ENCODE data around the gene ARRB1. TPM values are rescaled to one million over a fixed set of nuclear protein-coding genes. Genes with fewer than 3 reads are reported as not detected.
"Not testable (repeated sequence)": the region's sequence is repeated elsewhere in the genome, so short reads cannot be mapped to it uniquely, and the experiment has no call there.

ARRB1 gene
- total RNA-seq, 1 donor from 2014 or later = 6.7 TPM

DNA sequence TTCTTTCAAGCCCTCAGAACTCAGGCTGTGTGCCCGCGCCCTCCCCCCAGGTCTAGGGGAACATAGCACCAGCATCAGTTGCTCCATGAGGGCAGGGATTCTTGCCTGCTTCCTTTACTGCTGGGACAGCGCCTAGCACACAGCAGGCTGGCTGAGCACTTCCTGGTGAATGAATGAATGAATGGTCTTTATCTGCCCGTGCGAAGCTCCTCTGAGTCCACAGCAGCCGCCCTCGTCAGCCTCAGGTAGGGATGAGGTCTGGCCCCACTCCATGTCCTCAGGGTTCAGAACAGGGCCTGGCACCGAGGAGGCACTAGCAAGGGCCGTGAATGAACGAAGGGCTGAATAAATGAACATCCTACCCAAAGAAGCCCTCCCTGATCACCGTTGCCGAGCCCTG is 27.3 kb downstream of the ARRB1 start:
- no peak for DNase-seq (ENCODE audit: low read depth)

DNA sequence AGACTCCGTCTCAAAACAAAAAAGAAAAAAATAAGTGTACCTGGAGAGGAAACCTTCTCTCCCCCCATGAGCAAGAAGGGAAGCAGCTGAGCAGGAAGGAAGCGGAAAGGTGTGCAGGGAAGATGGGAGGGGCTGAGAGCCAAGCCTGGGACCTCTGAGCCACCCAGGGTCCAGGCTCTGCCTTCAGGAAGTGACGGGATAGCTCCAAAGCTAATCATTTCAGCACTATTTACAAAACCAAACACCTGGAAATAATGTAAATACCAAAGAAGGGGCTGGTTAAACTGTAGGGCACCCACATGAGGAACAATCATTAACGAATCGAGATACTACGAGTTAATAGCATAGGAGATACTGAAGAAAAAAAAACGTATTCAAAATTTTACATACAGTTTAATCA is 27.9 kb downstream of the ARRB1 start:
- peak; percentile 63 for DNase-seq (ENCODE audit: low read depth)

DNA sequence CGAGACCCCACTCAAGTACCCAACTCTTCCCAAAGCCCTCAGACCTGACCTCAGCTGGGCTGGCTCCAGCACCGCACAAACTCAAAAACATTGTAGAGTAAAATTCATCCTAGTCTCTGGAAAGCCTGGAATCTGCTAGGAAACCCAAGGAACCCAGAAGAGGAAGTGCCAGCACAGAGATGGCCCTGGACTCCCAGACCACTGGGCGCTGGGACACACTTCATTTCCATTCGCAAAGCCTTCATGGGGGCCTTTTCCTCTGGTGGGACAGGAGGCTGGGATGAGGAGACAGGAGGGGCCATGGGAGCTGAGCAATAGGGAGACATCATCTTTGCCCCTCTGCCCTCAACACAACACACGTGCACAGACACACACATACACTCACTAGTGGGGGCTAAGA is 30.8 kb downstream of the ARRB1 start:
- no peak for DNase-seq (ENCODE audit: low read depth)

DNA sequence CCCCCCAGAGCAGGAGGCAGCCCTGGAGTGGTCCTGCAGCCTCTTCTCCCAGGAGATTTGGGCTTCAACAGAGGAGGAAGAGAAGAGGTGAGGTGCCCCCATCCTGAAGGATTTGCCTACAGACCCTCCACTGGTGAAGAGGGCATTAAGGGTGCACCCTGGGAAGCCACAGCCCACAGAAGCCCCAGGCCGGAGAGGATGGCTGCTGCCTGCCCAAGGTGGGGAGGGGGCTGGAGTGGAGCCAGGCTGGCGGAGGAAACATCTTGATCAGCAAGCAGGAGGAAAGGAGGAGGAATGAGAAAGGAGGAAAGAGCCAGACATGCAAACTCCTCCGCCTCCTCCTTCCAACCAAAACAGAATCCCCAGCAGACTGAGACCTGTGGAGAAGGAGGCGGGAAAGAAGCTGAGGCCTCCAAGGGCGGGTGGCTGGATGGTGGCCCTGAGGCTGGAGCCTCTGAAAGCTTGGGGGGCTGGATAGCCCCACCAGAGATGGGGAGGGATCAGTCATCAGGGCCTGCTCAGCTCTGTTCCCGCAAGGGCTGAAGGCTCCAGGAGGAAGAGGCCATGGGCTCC is 31.3 kb downstream of the ARRB1 start:
- DNase-seq (ENCODE audit: low read depth) = no peak

DNA sequence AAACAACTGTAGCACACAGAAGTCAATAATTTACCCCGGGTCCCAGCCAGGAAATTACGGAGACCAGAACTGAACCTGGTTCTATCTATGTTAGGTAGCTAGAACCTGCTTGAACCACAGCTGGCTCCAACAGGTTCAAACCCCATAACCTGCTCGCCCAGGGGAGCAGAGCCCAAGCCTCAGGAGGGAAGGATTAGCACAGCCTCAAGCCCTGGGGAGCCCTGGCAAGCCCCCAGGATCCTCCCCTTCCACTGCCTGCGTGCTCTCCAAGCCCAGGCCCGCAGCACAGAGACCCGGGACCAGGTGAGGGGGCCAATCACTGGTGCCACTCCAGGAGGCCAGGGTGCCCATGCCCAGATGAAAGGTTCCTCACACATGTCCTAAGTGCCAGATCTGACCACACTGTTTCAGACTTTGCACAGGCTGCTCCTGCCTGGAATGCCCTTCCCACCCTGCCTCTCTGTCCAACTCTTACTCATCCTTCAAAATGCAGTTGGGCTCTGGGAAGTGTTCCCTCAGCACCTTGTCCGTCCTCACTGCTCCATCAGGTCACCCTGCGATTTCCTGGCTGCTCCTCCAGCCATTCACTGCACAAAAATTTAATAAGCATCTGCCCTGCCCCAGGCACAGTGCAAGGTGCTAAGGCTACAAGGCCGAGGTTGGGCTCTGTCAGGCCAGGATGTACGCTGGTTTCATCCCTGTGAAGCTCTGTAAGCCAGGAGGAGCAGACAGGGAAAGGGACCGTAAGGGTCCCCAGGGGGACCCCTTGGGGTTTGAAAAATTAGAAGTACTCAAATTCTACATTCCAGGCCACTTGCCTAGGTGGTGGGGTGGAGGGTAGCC is 32.2 kb downstream of the ARRB1 start:
- DNase-seq (ENCODE audit: low read depth) = peak; percentile 40

DNA sequence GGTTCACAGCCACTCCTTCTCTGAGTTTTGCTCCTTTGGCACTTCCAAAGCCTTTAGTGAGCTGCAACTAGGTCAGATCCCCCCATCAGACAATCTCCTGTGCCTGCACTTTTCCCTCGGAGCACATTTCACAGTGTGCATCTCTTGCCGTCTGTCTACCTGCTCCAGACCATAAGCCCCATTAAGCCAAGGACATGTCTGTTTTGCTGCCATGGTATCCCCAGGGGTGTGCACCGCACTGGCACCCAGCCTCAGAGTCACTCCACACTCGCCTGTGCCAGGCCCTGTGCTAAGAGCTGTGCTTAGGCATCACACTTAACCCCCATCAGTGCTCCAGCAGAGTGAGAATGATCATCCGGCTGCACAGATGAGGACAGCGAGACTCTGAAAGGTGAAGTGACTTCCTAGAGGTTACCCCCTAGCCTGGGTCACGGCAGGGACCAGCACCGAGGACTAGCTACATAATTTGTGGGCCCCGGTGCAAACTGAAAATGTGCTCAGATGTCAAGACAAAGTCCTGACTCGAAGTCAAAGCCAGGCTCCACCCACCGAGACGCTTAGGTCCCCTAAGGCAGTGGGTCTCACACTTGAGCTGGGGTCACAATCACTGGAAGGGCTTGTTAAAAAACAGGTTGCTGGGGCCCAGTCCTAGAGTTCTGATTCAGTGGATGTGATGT is 33.9 kb downstream of the ARRB1 start:
- no peak for DNase-seq (ENCODE audit: low read depth)

DNA sequence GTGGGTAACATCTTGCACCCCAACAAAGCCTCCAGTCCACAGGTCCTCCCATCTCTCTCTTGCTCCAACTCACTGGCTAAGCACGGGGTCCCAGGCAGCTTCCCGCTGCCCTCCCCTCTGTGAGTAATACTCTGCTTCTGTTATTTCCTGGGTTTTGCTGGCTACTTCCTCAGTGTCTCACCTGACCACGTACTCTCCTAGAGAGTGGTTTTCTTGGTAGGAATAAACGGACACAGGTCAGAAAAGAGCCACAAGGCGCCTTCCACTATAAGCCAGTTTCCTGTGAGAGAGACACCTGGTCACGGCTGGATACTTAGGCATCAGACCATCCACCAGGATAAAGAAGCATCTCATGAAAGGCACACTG is 36.0 kb downstream of the ARRB1 start:
- no peak for DNase-seq (ENCODE audit: low read depth)

DNA sequence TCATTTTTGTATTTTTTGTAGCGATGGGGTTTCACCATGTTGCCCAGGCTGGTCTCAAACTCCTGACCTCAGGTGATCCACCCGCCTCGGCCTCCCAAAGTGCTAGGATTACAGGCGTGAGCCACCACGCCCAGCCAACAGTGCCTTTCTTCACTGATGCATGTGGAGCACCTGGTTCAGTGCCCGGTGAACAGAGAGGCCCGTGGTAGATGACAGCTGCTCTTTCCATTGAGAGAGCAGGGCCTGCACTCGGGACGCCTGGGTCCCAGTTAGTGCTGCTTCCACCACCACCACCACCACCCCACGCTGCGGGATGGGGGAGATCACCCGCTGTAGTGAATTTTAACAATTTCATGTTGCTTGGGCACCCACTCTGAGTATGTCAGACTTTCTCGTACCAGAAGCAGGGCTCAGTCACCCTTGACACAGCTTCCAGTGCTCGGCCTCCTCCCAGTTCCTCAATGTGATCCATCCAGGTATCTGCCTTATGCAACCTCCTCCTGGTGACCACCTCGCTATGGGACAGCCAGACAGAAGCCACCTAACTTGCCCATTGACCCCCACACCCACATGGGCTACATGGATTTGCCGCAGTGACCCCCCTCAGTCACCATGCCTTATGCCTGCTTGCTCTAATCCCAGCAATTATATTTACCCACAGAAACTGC is 36.6 kb downstream of the ARRB1 start:
- DNase-seq (ENCODE audit: low read depth) = no peak

DNA sequence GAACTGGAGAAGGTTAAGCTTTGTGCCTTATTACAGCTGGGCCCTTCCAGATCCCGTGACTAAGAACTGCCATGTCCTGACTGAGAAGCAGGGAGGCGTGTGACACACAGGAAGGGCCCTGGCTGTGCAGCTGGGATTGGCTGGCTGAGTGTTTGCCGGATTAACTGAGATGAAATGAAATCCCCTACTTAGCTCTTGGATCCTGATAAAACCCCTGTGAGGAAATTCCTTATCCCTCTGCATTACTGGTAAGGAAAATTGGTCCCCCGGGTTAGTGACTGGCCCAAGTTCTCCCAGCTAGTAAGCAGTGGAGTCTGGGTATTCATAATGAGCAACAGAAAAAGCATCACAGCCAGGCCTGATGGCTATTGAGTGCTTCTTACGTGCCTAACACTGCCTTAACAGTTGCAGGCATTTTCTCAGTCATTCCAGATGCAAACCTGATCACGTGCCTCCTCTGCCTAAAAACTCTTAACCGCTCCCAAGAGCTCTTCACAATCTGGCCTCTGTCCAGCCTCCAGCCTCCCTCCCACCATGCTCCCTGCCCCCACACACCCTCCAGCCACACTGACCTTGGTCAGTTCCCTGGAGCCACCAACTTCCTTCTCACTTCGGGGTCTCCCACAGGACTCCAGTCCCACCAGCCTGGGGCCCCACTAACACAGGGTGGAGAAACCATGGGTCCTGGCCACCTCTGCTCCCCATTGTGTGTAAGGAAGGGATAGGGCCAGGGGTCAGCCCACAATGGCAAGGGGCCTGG is 37.8 kb downstream of the ARRB1 start:
- peak; percentile 26 for DNase-seq (ENCODE audit: low read depth)

DNA sequence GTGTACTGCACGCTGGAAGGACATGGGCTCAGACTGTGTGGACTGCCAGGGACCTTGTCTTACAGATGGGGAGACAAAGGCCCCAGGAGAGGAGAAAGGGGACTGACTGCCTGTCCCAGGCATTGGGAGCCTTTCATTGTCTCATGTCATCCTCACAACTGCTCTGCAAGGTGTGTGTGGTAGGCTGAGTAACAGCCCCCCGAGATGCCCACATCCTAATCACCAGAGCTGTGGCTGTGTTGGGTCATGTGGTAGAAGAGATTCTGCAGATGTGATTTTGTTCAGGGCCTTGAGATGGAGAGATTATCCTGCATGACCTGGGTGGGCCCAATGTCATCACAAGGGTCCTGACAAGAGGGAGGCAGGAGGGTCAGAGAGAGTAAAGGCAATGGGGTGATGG is 39.1 kb downstream of the ARRB1 start:
- DNase-seq (ENCODE audit: low read depth) = no peak

DNA sequence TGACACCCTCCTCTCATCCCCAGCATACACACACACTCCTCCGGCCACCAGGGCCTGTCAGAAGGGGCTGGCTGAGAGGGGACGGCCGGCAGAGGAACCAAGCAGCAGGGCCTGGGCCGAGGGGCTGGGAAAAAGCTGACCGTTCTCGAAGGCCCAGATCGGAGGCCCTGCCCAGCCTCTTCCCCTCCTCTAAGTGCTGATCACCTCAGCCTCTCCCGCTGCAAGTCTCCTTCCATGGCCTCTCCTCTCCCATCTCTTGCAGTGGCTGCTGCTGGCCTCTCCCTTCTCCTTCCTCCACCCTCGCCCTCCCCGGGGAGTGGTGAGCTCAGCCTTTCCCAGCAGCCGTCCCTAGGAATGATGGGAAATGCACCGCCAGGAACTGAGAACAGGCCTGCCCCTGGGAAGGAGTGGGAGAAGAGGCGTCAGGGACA is 39.6 kb downstream of the ARRB1 start:
- DNase-seq (ENCODE audit: low read depth) = no peak

DNA sequence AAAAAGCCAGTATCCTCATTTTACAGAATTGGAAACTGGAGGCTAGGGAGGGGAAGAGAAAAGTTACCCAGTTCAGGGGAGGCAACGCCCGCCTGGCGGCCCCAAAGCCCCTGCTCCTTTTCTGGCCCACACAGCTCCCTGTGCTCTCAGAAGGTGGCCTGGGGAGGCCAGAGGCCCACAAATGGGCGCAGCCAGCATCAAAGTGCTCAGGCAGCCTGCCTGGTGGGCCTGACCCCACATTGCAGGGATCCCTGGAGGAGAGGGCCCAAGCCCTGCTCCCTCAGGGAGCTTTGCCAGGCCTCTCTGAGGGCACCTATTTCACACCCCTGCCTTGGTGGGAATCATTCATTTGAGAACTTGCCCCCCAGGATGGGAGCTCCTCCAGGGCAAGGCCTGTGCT is 42.5 kb downstream of the ARRB1 start:
- DNase-seq (ENCODE audit: low read depth) = no peak

DNA sequence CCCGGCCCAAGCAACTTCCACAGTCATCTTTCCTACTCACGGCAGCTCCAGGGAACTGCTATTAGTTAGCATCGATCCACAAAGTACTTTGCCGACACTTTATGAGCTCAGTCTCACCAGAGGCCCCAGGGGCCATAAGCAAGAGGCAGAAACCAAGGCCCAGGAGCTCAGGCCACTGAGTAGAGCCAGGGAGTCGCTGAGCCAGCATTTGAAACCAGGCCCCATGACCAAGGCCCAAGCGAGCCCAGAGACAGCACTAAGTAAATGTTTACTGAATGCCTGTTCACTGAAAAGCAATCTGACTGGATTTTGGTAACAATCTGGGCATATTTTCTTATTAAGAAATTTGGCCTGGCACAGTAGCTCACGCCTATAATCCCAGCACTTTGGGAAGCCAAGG is 43.3 kb downstream of the ARRB1 start:
- no peak for DNase-seq (ENCODE audit: low read depth)

DNA sequence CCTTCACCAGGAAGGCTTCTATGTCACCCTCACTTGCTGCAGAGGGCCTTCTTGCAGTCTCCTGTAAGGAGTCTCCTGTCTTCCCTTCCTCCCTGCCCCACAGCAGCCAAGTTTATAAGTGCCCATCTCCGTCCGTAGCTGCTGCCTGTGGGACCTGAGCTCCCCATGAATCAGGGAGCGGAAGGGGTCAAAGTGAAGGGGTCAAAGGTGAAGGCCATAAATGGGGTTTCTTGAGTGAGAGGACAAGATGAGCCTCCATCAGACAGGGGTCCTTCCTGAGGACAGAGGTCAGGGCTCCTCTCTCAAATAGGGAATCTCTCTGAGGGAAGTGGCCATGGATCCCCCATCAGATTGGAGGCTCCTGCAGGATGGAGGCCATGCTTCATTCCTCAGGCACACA is 44.4 kb downstream of the ARRB1 start:
- DNase-seq (ENCODE audit: low read depth) = no peak

DNA sequence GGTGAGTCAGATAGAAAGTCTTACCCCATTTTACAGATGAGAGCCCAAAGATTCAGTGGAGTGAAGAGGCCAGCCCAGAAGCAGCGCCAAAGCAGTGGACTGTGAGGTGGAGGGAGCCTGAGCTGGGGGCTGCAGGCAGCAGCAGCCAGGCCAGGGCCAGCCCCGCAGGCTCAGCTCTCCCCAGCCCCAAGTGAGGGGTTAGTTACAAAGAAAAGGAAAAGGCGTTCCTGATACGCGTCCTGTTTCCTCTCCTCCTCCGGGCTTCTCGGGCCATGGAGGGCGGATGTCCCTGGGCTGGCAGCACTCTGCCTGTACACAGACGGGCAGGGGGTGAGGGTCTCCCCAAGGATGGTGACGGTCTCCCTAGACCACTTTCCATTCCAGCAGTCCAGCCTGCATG is 44.9 kb downstream of the ARRB1 start:
- no peak for DNase-seq (ENCODE audit: low read depth)

DNA sequence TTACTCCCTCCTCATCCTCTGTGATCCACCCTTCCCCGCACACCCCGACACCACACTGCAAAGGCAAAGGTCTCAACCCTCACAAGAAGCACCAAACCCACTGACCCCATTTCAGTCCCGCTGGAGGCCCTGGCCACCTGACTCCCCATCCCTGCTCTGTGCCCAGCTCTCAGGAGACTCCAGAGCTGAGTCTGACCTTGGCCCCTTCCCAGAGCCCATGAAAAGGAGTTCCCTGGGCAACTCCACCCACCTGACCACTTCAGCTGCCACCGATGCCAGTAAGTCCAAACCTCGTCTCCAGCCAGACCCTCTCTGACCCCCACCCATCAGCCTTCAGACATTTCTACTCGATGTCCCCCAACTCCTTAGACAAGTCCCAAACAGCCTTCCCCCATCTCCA is 45.5 kb downstream of the ARRB1 start:
- DNase-seq (ENCODE audit: low read depth) = no peak

DNA sequence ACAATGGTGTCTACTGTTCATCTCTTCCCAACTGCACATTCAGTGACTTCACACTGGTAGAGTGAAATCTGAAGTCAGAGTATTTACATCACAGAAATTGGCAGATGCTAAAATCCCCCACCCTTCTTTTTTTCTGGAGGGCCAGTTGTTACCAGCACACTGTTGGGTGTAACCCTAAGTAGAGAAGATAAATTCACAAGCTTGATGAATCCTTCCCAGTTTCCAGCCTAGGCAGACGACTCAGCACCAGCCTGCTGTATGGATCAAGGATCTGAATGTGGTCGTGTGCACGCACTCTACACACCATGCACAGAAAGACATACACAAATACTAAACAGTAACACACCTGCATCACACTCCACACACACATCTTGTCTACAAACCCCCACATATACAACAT is 46.0 kb downstream of the ARRB1 start:
- no peak for DNase-seq (ENCODE audit: low read depth)

DNA sequence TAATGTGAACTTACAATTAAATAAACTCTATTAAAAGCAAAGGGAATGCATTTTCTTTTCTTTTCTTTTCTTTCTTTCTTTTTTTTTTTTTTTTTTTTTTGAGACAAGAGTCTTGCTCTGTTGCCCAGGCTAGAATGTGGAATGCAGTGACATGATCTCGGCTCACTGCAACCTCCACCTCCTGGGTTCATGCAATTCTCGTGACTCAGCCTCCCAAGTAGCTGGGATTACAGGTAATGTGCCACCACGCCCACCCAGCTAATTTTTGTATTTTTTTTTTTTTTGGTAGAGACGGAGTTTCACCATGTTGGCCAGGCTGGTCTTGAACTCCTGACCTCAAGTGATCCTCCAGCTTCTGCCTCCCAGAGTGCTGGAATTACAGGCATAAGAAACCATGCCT is 46.5 kb downstream of the ARRB1 start:
- not testable (repeated sequence) for DNase-seq (ENCODE audit: low read depth)

DNA sequence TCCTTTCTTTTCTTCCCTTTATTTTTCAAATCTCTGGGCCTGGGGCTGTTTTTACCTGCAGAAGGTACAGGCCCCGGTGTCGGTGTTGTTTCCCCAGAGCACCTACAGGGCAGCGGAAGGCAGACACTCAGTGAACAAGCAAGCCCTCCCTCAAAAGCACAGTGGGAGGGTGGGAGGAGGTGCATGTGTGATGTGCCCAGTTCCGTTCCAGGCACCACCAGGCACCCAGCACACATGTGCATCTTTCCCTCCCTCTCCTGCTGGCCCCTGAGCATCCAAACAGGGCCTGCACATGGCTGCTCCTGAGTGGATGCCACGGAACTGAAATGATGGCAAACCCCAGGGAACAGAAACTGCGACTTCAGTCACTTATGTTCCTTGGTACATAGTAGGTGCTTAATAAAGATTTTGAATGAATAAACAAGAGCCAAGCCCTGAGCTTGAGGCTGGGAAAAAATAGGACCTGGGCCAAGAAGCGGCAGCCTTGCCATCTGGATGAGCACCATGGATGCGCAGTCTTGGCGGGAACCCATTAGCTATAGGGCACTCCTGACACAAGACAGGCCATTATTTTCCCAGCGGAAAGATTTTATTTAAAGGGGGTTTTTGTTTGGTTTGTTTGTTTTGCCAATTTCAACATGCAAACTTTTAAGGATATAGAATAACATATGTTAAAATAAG is 47.8 kb downstream of the ARRB1 start:
- no peak for DNase-seq (ENCODE audit: low read depth)

DNA sequence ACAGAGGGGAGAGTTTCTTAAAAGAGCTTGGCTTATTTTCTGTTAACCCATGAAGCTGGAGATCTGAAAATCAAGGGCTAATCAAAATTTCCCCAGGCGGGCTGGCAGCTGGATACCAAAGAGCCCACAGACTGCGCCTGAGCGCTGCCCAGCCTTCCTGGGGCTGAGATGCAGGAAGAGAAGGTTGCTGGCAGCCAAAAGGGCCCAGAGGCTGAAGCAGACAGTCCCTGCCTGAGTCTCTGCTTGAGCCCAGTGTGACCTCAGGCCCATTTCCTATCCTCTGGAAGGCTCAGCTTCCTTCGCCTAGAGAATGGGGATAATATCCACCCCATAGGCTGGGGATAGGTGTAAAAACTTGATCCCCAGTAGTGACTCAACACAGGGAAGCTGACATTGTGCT is 49.1 kb downstream of the ARRB1 start:
- DNase-seq (ENCODE audit: low read depth) = no peak

DNA sequence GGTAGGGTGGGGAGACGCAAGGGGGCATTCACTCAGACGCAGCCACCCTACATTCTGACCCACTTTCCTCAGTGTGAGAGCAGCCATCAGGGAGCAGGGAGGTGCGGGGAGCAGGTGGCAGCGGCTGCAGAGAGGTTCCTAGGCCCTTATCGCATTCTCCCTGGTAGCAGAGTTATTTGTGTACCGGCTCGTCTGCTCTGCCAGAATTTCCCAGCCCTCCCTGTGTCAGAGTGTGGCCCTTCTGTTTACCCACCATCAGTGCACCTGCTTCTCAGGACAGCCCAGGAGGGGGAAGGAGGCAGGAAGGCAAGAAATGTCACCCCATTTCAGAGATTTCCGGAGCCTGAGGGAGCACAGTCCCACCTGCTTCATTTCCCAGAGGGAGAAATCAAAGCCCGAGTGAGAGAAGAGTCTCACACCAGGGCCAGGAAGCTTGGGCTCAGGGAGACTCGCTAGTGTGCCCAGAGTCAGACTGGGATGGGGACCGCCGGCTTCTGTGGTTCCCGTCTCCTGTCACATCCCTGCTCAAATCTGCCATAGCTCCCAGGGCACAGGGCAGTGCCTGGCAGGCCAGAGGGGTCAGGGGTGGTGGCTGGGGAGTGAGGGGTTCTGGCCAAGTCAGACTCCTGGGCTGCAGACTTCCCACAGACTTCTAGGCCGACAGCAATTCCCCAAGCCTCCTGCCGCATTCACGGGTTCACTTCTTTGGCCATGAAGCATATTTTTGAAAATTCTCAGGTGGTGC is 49.7 kb downstream of the ARRB1 start:
- DNase-seq (ENCODE audit: low read depth) = no peak

All from renal cortical epithelial cell (primary cell).